IMR-90 (cell line): ENCODE data around the gene MTMR2. TPM values are rescaled to one million over a fixed set of nuclear protein-coding genes. Genes with fewer than 3 reads are reported as not detected.

Experiments
- ATAC-seq: fragments of 200-7000 bp; cut with Tn5 transposase; 2 replicates; pipeline ENCODE4 v1.9.1; 2020; ENCODE audit warnings: low read depth, mild to moderate bottlenecking, moderate library complexity
- BruUV-seq: library from RNA; stranded (reverse); fragments of 400-500 nt; replicated peaks from 2 replicates; lab custom pipeline; 2021; lab: Mats Ljungman, UMichigan
- CTCF ChIA-PET: fragments of 300-600 bp; formaldehyde crosslinking; extraction: SDS; loops from one replicate; lab custom pipeline; 2021; ENCODE audit warnings: antibody characterized with exemption; lab: Yijun Ruan, JAX
- POLR2A ChIA-PET: fragments of 300-600 bp; sonication (Branson Sonifier 250); formaldehyde crosslinking; loops from one replicate; lab custom pipeline; 2022; ENCODE audit warnings: antibody characterized with exemption; ENCODE audit not compliant: unreplicated experiment; lab: Charles Lee
- DNase-seq: peaks from one replicate; pipeline ENCODE4 v3.0.0; 2013
- H2AFZ ChIP-seq: replicated peaks from 2 replicates; pipeline ENCODE3; 2013; ENCODE audit warnings: low read length, mild to moderate bottlenecking; ENCODE audit not compliant: poor library complexity
- H2AK5ac ChIP-seq: 2 replicates; pipeline ENCODE4 v1.6.1; 2013; ENCODE audit warnings: low read depth, low read length, inconsistent platforms
- H2AK9ac ChIP-seq: replicated peaks from 2 replicates; pipeline ENCODE3; 2013; ENCODE audit warnings: mild to moderate bottlenecking, low read depth, low read length, moderate library complexity; ENCODE audit not compliant: poor library complexity
- H2BK120ac ChIP-seq: 2 replicates; pipeline ENCODE4 v1.6.1; 2013; ENCODE audit warnings: low read depth, low read length, inconsistent platforms
- H2BK15ac ChIP-seq: 3 replicates; pipeline ENCODE4 v1.6.1; 2013; ENCODE audit warnings: low read depth, low read length, inconsistent platforms
- H2BK20ac ChIP-seq: 2 replicates; pipeline ENCODE4 v1.6.1; 2013; ENCODE audit warnings: low read depth, mild to moderate bottlenecking, inconsistent platforms, low read length, moderate library complexity
- H2BK5ac ChIP-seq: 2 replicates; pipeline ENCODE4 v1.6.1; 2013; ENCODE audit warnings: mild to moderate bottlenecking, low read depth, low read length, inconsistent platforms; ENCODE audit not compliant: poor library complexity, severe bottlenecking
- H3K14ac ChIP-seq: replicated peaks from 2 replicates; pipeline ENCODE4 v1.6.1; 2013; ENCODE audit warnings: low read depth, low read length, inconsistent platforms
- H3K18ac ChIP-seq: 2 replicates; pipeline ENCODE4 v1.6.1; 2013; ENCODE audit warnings: low read depth, low read length, control low read depth
- H3K23ac ChIP-seq: 2 replicates; pipeline ENCODE4 v1.6.1; 2013; ENCODE audit warnings: low read depth, low read length, inconsistent platforms
- H3K27ac ChIP-seq: 2 replicates; pipeline ENCODE4 v1.5.1; 2013; ENCODE audit warnings: mild to moderate bottlenecking, control low read depth, low read length; ENCODE audit not compliant: insufficient read depth
- H3K27me3 ChIP-seq: 2 replicates; pipeline ENCODE4 v1.6.1; 2013; ENCODE audit warnings: low read length; ENCODE audit not compliant: control insufficient read depth, insufficient read depth
- H3K36me3 ChIP-seq: 2 replicates; pipeline ENCODE4 v1.6.1; 2013; ENCODE audit warnings: low read length, mixed read lengths; ENCODE audit not compliant: control insufficient read depth, insufficient read depth
- H3K4ac ChIP-seq: 2 replicates; pipeline ENCODE4 v1.6.1; 2013; ENCODE audit warnings: low read depth, low read length, inconsistent platforms
- H3K4me1 ChIP-seq: 2 replicates; pipeline ENCODE4 v1.6.1; 2013; ENCODE audit warnings: low read length, mixed read lengths; ENCODE audit not compliant: control insufficient read depth, insufficient read depth
- H3K4me2 ChIP-seq: 2 replicates; pipeline ENCODE4 v1.6.1; 2013; ENCODE audit warnings: low read depth, mild to moderate bottlenecking, control low read depth, low read length, moderate library complexity
- H3K4me3 ChIP-seq: 2 replicates; pipeline ENCODE4 v1.5.1; 2013; ENCODE audit warnings: low read depth, mild to moderate bottlenecking, control low read depth, low read length, moderate library complexity; ENCODE audit not compliant: insufficient read depth
- H3K56ac ChIP-seq: 2 replicates; pipeline ENCODE4 v1.6.1; 2013; ENCODE audit warnings: low read length, inconsistent platforms; ENCODE audit not compliant: insufficient read depth; ENCODE audit errors: extremely low read depth
- H3K79me1 ChIP-seq, 2 experiments: 2 replicates each; pipeline ENCODE4 v1.6.1; 2013; ENCODE audit warnings: low read length in 2 of 2, inconsistent platforms in 1 of 2, low read depth in 1 of 2
- H3K9ac ChIP-seq: 2 replicates; pipeline ENCODE4 v1.6.1; 2013; ENCODE audit warnings: low read depth, low read length, control low read depth
- H3K9me1 ChIP-seq: 2 replicates; pipeline ENCODE4 v1.6.1; 2013; ENCODE audit warnings: low read length, inconsistent platforms; ENCODE audit not compliant: insufficient read depth
- H3K9me3 ChIP-seq: 2 replicates; pipeline ENCODE4 v1.6.1; 2013; ENCODE audit warnings: low read length; ENCODE audit not compliant: control insufficient read depth, insufficient read depth
- H4K20me1 ChIP-seq: 2 replicates; pipeline ENCODE4 v1.6.1; 2013; ENCODE audit warnings: low read length, inconsistent platforms; ENCODE audit not compliant: insufficient read depth
- H4K5ac ChIP-seq: 2 replicates; pipeline ENCODE4 v1.6.1; 2013; ENCODE audit warnings: mild to moderate bottlenecking, low read depth, low read length, control low read depth
- H4K8ac ChIP-seq, 2 experiments: 2 replicates each; pipeline ENCODE4 v1.6.1; 2013; ENCODE audit warnings: low read depth in 2 of 2, low read length in 2 of 2, control low read depth in 1 of 2, inconsistent platforms in 1 of 2
- H4K91ac ChIP-seq: 2 replicates; pipeline ENCODE4 v1.6.1; 2013; ENCODE audit warnings: low read depth, low read length, inconsistent platforms; ENCODE audit not compliant: insufficient read depth
- BHLHE40 ChIP-seq: fragments of 150-350 bp; IDR thresholded peaks from 2 replicates; pipeline ENCODE4 v1.6.1; 2016; ENCODE audit warnings: mild to moderate bottlenecking, low read depth, low read length
- CEBPB ChIP-seq: IDR thresholded peaks from 2 replicates; pipeline ENCODE4 v1.6.1; 2012; ENCODE audit warnings: low read depth, low read length, improper control_type of control experiment
- FOS ChIP-seq: fragments of 150-350 bp; IDR thresholded peaks from 2 replicates; pipeline ENCODE4 v1.6.1; 2016; ENCODE audit warnings: low read depth, low read length
- MXI1 ChIP-seq: IDR thresholded peaks from 2 replicates; pipeline ENCODE4 v1.6.1; 2012; ENCODE audit warnings: low read depth, mild to moderate bottlenecking, low read length, moderate library complexity, borderline replicate concordance
- NFE2L2 ChIP-seq: fragments of 150-350 bp; IDR thresholded peaks from 2 replicates; pipeline ENCODE4 v1.6.1; 2016; ENCODE audit warnings: low read depth, mild to moderate bottlenecking, low read length
- RCOR1 ChIP-seq: IDR thresholded peaks from 2 replicates; pipeline ENCODE4 v1.6.1; 2012; ENCODE audit warnings: mild to moderate bottlenecking, low read length, improper control_type of control experiment; ENCODE audit not compliant: insufficient replicate concordance
- RFX5 ChIP-seq: IDR thresholded peaks from 2 replicates; pipeline ENCODE4 v1.8.0; 2012; ENCODE audit warnings: low read depth, mild to moderate bottlenecking, low read length, moderate library complexity
- WGBS, 2 experiments: methylation state at CpG; one replicate each; pipeline versions ENCODE4 v1.1.5 to v1.1.7; 2013; ENCODE audit warnings: missing lambda C conversion rate in 2 of 2; ENCODE audit not compliant: insufficient read length in 1 of 2; ENCODE audit errors: extremely low coverage in 2 of 2; 5-methylcytosine and 5-hydroxymethylcytosine counted together
- dilution Hi-C: fragments of 300-500 bp; cut with HindIII; formaldehyde crosslinking; loops from one replicate; pipeline ENCODE4 v1.14.3; 2018; ENCODE audit warnings: low sequenced_read_pairs; ENCODE audit not compliant: unreplicated experiment
- in situ Hi-C: fragments of 300-500 bp; cut with MboI; formaldehyde crosslinking; loops from 3 replicates; pipeline ENCODE4 v1.14.3; 2019; ENCODE audit warnings: low sequenced_read_pairs, inconsistent platforms, mixed read lengths
- intact Hi-C: fragments of 100-400 bp; cut with micrococcal nuclease; formaldehyde crosslinking; loops from 2 replicates; pipeline ENCODE4 v1.10.0; 2022
- polyA plus RNA-seq, 3 experiments: library from polyadenylated mRNA; depleted of rRNA; stranded (reverse); fragments of >200 nt; gene quantifications; 2 replicates each; pipeline ENCODE4 v1.2.3, GENCODE V29; 2012; ENCODE audit warnings: low replicate concordance in 1 of 3
- total RNA-seq: library from RNA; depleted of rRNA; stranded (reverse); fragments of >200 nt; gene quantifications from 2 replicates; pipeline ENCODE4 v1.2.3, GENCODE V29; 2012
- TF ChIP-seq, protein P1 (sequence below): conservative IDR thresholded peaks from 2 replicates; pipeline ENCODE4 v1.5.1; 2012; ENCODE audit warnings: mild to moderate bottlenecking, low read depth, low read length, improper control_type of control experiment

MTMR2 gene
- total and polyA plus RNA-seq, 2 of the 4 experiments (the other 2 are of a cell fraction): 16.6 to 30.6 TPM

DNA sequence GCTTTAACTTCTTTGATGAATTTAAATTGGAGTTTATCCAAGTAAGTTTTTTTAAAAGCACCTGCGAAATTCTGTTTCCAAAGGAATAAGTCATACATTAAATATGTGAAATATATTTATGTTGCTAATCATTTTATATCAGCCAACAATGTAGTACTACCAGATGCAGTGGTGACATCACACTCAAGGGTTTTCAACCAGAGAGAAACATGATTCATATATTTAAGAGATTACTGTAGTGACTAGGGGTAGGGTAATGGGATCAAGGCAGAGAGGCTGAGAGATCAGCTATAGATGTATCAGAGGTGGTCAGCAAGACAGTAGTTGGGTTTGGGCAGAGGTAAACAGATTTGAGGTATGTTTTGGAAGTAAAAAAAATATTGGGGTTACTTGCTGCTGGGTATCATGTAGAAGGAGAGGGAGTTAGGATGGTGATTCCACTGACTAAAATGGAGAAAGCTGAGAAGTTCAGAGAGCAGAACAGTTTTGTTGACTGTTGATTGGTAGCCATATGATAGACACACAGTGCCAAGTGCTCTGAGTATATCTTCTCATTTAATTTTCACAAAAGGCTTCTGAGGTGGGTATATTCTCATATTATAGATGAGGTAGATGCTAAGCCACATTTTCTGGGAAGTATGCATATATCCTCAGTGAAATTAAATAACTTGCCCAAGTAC, 94.2 kb downstream of the MTMR2 start:
- in situ Hi-C loops: no loop called here
- Histone ChIP-seq H3K36me3 (peaks cover 8% of the 10 kb centered on the region), H3K9me1 (peaks cover 6% of the 10 kb centered on the region), H3K27ac (no peak overlapping the region), H3K4me1 (peaks cover 13% of the 10 kb centered on the region; the same call in 1 of the 2 replicates), H2BK20ac (peak overlapping the region; percentile 15; the same call in 1 of the 2 replicates), H2BK5ac (peak overlapping the region; percentile 59), H3K9ac (no peak overlapping the region), H3K9me3 (no peaks in the 10 kb centered on the region), H3K4me3 (no peak overlapping the region), H4K5ac (peak overlapping the region; percentile 26; the same call in 1 of the 2 replicates), H3K4me2 (no peak overlapping the region), H3K79me1 (peaks cover 0 to 7% of the 10 kb centered on the region in 2 experiments; a peak in 2 of 4 replicates), H3K27me3 (no peaks in the 10 kb centered on the region), H2AFZ (no peak overlapping the region), H2AK9ac (no peak overlapping the region), H3K56ac (no peak overlapping the region), H3K14ac (no peak overlapping the region; the same call in 1 of the 2 replicates), H4K20me1 (peaks cover 3% of the 10 kb centered on the region; the same call in 1 of the 2 replicates), H2AK5ac (no peak overlapping the region), H4K8ac (peak overlapping the region in 1 of 2 experiments; percentile 46; a peak in 1 of 4 replicates), H4K91ac (no peak overlapping the region), H3K4ac (no peak overlapping the region), H2BK15ac (no peak overlapping the region), H3K23ac (no peak overlapping the region), H3K18ac (no peak overlapping the region; the same call in 1 of the 2 replicates), H2BK120ac (no peak overlapping the region)
- DNase-seq (peak; percentile 87), ATAC-seq (peak; percentile 59)
- no CpG with 5 or more reads among the region's 1 CpG for WGBS, 2 experiments
- TF ChIP-seq CEBPB: no peak
- no peak for TF ChIP-seq RFX5
- TF ChIP-seq FOS: no peak
- TF ChIP-seq BHLHE40: no peak
- no peak for TF ChIP-seq RCOR1
- no peak for TF ChIP-seq NFE2L2
- TF ChIP-seq, protein P1, sequence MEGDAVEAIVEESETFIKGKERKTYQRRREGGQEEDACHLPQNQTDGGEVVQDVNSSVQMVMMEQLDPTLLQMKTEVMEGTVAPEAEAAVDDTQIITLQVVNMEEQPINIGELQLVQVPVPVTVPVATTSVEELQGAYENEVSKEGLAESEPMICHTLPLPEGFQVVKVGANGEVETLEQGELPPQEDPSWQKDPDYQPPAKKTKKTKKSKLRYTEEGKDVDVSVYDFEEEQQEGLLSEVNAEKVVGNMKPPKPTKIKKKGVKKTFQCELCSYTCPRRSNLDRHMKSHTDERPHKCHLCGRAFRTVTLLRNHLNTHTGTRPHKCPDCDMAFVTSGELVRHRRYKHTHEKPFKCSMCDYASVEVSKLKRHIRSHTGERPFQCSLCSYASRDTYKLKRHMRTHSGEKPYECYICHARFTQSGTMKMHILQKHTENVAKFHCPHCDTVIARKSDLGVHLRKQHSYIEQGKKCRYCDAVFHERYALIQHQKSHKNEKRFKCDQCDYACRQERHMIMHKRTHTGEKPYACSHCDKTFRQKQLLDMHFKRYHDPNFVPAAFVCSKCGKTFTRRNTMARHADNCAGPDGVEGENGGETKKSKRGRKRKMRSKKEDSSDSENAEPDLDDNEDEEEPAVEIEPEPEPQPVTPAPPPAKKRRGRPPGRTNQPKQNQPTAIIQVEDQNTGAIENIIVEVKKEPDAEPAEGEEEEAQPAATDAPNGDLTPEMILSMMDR: no peak
- TF ChIP-seq MXI1: no peak
- CTCF ChIA-PET: interaction anchor here (0.6 kb wide), 1 partner anchor 30 kb away, joined by 4 read pairs; no protein-coding TSS in a partner anchor
- POLR2A ChIA-PET: no interaction called here
- no TSS peak for BruUV-seq
- dilution Hi-C loops: no loop called here
- intact Hi-C loops: loop anchor here (5.0 kb wide), 1 partner anchor 408 kb away; no protein-coding TSS in a partner anchor
